Middle frontal gyrus (tissue), 1 donor: Measurements from ENCODE around the gene ATP10D.

ENCODE experiments used
- DNase-seq: peaks from one replicate; pipeline ENCODE4 v3.0.0-alpha.2; 2015; ENCODE audit warnings: low spot score; ENCODE audit errors: extremely low spot score

ATP10D gene

DNA sequence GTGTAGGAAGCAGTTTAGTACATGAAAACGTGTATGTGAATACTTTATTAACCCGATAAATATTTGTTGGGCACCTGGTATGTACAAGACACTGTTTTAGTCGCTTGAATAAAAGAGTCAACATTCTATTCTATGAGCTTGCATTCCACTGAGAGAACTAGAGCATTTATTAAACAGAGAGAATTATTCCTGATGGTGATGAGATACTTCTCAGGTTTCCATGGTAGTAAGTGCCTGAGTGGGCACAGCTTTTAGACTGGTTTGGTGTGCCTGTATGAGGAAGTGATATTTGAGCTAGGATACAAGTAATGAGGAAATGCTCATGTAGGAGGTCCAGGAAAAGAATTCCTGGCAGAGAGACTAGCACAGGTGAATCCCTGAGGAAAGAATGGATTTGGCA is 94.2 kb downstream of the ATP10D start:
- no peak for DNase-seq

- no peak for DNase-seq
These were observed 105.2 kb downstream of the ATP10D start for GRCh38 chr4:47590325-47590724.

GRCh38 chr4:47597696-47598095 is 112.6 kb downstream of the ATP10D start:
- DNase-seq, result no peak

- no peak for DNase-seq
These were observed 113.2 kb downstream of the ATP10D start for GRCh38 chr4:47598320-47598719.

- DNase-seq, result no peak
These were observed 113.8 kb downstream of the ATP10D start for GRCh38 chr4:47598896-47599295.

DNA sequence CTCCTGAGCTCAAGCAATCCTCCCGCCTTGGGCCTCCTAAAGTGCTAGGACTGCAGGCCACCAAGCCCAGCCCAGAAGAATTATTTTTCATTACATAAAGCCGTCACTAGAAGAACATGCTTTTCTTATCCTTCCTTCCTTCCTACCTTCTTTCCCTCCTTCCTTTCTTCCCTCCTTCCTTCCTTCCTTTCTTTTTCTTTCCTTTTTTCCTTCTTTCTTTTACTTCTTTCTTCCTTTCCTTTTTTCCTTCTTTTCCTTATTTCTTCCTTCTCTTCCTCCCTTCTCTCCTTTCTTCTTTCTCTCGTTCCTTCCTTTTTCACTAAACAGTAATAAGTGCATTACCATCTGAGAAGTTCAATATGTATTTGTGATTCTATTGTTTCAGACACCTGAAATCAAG is 121.4 kb downstream of the ATP10D start:
- no peak for DNase-seq

GRCh38 chr4:47612116-47613023 is 127.3 kb downstream of the ATP10D start:
- DNase-seq, result no peak

GRCh38 chr4:47615385-47615784 is 130.3 kb downstream of the ATP10D start:
- no peak for DNase-seq

DNA sequence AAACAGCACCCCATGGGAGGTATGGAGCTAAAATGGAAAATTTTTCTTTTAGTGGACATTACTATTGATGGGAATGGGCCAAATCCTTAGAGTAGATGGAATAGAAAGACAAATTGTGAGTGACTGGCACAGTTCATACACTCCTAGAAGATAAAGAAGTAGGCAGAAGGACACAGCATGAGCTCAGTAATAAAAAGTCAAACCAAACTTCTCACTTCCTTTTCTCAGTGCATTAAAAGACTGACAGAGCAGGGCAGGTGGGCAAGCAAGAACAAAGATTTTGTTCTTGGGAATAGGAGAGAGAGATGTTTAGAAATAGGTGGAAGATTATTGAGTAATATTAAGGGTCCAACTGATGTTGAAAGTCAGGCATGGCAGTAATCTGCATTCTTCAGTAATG is 132.5 kb downstream of the ATP10D start:
- no peak for DNase-seq

DNA sequence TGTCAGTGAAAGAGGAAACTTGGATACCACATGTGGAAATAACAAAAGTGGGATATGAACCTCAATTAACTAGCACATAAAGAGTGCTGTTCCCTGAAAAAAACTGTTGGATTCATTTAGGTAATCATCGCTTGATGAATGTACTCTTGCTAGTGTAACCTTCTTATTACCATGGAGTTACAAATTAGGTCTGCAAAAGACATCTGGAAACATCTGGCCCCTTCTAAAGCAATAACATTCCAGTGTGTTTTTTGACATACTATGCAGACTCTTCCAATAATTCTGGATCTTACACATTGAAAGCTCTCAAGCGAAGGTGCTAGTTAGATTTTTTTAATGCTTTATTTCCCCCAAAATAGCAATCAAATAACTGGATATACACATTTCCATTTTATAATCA is 134.6 kb downstream of the ATP10D start:
- DNase-seq, result no peak

DNA sequence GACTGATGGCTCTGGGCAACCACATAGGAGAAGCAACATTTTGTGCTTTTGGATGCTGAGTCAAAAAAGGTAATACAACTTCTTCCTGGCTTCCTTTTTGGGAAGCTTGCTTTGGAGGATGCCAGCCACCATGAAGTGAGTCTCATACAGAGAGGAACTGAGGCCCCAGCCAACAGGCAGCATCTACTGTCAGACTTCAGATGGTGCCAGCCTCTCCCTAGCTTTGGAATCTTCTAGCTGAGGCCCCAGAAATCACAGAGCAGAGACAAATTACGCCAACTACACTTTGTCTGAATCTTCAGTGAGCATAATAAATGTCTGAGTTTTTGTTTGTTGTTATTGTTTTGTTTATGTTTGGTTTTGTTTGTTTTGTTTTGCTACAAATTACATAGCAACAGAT is 136.1 kb downstream of the ATP10D start:
- DNase-seq, result no peak

DNA sequence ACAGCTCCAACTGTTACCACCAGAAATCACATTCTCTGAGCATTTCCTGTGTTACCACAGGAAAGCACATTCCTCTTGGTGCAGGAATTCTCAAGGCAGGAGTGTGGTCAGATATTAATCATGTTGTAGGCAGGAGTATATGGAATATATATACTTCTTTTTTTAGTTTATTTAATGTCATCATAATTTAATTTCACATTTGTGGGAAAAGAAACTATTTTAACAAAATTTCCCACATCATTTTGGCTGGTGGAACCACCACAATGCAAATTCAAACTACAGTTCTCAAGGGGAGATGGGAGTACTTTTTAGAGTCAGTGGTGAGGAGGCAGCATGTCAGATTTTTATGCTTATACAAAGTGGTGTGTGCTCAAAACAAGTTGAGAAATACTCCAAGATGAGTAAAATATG is 139.0 kb downstream of the ATP10D start:
- no peak for DNase-seq

DNA sequence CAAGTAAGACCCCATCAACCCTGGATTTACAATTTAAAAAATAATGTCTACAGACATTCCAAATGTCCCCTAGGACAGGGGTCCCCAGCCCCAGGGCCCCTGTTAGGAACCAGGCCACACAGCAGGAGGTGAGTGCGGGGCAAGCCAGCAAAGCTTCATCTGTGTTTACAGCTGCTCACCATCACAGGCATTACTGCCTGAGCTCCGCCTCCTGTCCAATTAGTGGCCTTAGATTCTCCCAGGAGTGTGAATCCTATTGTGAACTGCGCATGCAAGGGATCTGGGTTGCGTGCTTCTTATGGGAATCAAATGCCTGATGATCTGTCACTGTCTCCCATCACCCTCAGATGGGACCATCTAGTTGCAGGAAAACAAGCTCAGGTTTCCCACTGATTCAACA is 146.1 kb downstream of the ATP10D start:
- DNase-seq, result no peak

DNA sequence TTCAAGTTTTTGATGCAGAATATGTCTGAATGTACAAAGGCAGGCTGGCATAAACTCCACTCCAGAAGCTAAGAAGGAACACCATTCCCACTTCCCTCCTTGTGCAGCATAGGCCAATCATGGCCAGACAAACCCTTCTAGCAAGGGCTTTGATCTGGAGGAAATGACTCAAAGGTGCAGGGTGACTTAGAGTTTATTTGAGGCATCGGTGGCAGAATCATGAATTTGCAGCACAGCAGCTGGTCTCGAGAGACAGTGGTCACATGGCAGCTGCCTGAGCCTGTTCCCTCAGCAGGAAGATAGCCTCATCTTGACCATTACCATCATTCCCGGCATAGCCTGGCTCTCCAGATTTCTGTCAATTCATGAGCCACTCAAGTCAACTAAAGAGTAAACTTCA is 154.5 kb downstream of the ATP10D start:
- DNase-seq, result no peak

GRCh38 chr4:47640911-47641310 is 155.8 kb downstream of the ATP10D start:
- DNase-seq, result no peak

DNA sequence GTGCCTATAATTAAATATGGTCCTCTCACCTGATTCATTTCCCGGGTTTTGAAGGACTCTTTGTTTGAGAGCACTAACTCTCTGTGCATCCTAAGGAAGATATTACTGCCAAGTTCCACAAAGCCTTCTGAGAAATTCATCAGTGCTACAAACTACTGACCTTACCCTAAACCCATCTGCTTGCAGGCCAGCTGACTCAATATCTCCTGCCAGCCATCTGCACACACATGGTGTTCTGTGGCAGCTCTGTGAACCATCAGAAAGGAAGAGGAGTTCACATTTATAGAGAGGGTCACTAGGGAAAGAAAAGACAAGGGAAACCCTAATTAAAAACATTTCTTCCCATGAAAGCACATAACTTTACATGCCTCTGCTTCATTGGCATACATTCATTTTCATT is 156.7 kb downstream of the ATP10D start:
- no peak for DNase-seq

DNA sequence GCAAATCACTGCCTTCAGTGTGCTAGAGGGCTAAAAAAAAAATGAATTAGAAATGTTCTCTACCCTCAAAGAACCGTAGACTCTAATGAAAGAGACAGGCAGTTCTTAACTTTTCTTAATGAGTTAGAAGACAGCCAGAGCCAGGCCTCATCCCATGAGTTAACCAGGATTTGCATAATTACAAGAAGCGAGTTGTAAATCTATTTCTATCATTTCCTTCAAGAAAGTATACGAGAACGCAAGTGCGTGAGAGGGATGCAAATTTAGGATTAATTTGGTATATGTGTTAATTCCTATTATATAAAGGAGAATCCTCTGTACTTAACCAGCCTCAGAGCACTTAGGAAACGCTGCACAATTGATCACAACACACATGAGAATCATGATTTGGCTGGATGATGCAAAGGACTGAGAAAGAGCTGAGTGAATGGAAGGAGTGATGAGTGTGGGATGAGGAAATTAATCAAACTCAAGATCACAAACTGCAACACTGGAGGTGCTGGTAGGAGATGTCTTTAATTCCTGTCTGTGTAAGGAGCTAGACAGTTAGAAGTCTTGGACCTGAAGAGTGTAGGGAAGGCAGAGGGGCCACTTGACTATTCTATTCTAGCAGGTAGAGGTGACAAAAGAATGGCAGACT is 157.2 kb downstream of the ATP10D start:
- no peak for DNase-seq
